ENCODE results near the gene PRKD2.
A peak's percentile ranks its signal among the peaks of the same experiment; 100 is the strongest.

DNA sequence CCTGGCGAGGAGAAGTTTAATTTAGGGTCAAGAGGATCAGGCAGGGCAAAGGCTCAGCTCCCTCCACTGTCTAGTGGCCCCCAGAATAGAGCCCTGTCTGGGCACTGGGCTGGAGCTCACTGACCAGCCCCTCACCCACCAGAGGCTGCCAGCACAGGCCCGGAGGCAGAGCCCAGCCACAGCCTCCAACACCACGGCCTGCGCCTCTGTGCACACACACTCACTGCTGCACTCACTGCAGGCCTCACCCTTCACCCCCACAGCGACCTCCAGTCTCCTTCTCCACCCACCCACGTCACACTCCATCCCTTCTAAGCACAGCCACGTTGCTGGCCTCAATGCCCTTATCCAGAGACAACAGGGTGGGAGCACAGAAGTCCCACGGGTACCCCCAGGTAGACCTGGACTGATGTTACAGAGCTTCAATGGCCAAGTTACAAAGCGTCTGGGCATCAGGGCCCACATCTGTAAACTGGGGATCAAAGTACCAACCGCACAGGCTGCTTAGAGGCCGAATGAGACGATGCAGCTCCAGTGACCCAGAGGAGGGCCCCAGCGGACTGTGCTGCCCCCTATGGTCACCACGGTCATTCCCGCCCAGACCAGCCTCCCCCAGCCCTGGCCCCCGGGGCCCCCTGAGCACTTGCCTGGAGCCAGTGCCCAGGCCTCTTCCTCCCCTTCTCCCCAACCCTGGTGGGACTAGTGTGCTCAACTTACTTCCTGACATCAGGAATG is 4.5 kb upstream of the PRKD2 start:
- TF ChIP-seq, protein P1, sequence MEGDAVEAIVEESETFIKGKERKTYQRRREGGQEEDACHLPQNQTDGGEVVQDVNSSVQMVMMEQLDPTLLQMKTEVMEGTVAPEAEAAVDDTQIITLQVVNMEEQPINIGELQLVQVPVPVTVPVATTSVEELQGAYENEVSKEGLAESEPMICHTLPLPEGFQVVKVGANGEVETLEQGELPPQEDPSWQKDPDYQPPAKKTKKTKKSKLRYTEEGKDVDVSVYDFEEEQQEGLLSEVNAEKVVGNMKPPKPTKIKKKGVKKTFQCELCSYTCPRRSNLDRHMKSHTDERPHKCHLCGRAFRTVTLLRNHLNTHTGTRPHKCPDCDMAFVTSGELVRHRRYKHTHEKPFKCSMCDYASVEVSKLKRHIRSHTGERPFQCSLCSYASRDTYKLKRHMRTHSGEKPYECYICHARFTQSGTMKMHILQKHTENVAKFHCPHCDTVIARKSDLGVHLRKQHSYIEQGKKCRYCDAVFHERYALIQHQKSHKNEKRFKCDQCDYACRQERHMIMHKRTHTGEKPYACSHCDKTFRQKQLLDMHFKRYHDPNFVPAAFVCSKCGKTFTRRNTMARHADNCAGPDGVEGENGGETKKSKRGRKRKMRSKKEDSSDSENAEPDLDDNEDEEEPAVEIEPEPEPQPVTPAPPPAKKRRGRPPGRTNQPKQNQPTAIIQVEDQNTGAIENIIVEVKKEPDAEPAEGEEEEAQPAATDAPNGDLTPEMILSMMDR (tag by site-specific recombination; IDR thresholded peaks at IDR 0.05), result peak; percentile 64; the same call in 1 of the 2 replicates
- TF ChIP-seq SETDB1 (IDR thresholded peaks at IDR 0.05; ENCODE audit: insufficient read length, low read length), result no peak
- TF ChIP-seq, protein P2, sequence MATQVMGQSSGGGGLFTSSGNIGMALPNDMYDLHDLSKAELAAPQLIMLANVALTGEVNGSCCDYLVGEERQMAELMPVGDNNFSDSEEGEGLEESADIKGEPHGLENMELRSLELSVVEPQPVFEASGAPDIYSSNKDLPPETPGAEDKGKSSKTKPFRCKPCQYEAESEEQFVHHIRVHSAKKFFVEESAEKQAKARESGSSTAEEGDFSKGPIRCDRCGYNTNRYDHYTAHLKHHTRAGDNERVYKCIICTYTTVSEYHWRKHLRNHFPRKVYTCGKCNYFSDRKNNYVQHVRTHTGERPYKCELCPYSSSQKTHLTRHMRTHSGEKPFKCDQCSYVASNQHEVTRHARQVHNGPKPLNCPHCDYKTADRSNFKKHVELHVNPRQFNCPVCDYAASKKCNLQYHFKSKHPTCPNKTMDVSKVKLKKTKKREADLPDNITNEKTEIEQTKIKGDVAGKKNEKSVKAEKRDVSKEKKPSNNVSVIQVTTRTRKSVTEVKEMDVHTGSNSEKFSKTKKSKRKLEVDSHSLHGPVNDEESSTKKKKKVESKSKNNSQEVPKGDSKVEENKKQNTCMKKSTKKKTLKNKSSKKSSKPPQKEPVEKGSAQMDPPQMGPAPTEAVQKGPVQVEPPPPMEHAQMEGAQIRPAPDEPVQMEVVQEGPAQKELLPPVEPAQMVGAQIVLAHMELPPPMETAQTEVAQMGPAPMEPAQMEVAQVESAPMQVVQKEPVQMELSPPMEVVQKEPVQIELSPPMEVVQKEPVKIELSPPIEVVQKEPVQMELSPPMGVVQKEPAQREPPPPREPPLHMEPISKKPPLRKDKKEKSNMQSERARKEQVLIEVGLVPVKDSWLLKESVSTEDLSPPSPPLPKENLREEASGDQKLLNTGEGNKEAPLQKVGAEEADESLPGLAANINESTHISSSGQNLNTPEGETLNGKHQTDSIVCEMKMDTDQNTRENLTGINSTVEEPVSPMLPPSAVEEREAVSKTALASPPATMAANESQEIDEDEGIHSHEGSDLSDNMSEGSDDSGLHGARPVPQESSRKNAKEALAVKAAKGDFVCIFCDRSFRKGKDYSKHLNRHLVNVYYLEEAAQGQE (tag by site-specific recombination; IDR thresholded peaks at IDR 0.05), result no peak
- no peak for TF ChIP-seq ZNF600 (tag by site-specific recombination; IDR thresholded peaks at IDR 0.05)
- no peak for TF ChIP-seq ZNF404 (tag by site-specific recombination; IDR thresholded peaks at IDR 0.05)
- no peak for TF ChIP-seq ZNF530 (tag by site-specific recombination; IDR thresholded peaks at IDR 0.05; ENCODE audit: low read depth)
- TF ChIP-seq ZNF114 (tag by site-specific recombination; IDR thresholded peaks at IDR 0.05), result no peak
- TF ChIP-seq ZNF341 (tag by site-specific recombination; IDR thresholded peaks at IDR 0.05; ENCODE audit: low read depth), result no peak
- no peak for TF ChIP-seq ZNF785 (tag by site-specific recombination; IDR thresholded peaks at IDR 0.05)
- TF ChIP-seq ZNF629 (tag by site-specific recombination; IDR thresholded peaks at IDR 0.05), result no peak
- TF ChIP-seq ZFP3 (tag by site-specific recombination; IDR thresholded peaks at IDR 0.05; ENCODE audit: low read depth), result no peak
- TF ChIP-seq ZNF621 (tag by site-specific recombination; IDR thresholded peaks at IDR 0.05), result no peak
